Panc1 (cell line): ENCODE results near the gene CFAP57.

Source experiments
- TCF7L2 ChIP-seq: IDR thresholded peaks from 2 replicates; pipeline ENCODE4 v1.6.1; 2011; ENCODE audit warnings: mild to moderate bottlenecking, low read depth, low read length, inconsistent platforms
- TF ChIP-seq, protein P1 (sequence below): fragments of 450-650 bp; IDR thresholded peaks from 2 replicates; pipeline ENCODE4 v1.5.1; 2017; ENCODE audit warnings: mild to moderate bottlenecking

DNA sequence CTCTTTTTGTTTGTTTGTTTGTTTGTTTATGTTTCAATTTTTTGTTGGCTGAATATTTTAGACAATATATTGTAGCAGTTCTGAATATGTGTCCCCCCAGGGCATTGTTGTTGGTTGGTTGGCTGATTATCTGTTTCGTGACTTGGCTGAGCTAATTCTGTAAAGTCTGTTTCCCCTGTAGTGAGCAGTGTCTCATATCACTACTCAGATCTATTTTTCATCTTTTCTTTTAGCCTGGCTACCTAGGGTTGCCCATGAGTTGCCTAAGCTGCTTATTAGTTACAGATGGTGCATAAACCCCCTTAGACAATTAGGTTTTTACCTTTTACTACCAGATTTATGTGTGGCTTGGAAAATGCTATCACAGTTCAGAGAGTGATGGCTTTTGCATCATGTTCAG is 32.3 kb downstream of the CFAP57 start:
- TF ChIP-seq, protein P1, sequence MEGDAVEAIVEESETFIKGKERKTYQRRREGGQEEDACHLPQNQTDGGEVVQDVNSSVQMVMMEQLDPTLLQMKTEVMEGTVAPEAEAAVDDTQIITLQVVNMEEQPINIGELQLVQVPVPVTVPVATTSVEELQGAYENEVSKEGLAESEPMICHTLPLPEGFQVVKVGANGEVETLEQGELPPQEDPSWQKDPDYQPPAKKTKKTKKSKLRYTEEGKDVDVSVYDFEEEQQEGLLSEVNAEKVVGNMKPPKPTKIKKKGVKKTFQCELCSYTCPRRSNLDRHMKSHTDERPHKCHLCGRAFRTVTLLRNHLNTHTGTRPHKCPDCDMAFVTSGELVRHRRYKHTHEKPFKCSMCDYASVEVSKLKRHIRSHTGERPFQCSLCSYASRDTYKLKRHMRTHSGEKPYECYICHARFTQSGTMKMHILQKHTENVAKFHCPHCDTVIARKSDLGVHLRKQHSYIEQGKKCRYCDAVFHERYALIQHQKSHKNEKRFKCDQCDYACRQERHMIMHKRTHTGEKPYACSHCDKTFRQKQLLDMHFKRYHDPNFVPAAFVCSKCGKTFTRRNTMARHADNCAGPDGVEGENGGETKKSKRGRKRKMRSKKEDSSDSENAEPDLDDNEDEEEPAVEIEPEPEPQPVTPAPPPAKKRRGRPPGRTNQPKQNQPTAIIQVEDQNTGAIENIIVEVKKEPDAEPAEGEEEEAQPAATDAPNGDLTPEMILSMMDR: no peak
- no peak for TF ChIP-seq TCF7L2
